Medulla oblongata (tissue), 1 donor: Measurements from ENCODE around the gene YPEL3.

Source experiments
- DNase-seq: peaks from one replicate; pipeline ENCODE4 v3.0.0-alpha.2; 2015; ENCODE audit errors: extremely low spot score

YPEL3 gene

DNA sequence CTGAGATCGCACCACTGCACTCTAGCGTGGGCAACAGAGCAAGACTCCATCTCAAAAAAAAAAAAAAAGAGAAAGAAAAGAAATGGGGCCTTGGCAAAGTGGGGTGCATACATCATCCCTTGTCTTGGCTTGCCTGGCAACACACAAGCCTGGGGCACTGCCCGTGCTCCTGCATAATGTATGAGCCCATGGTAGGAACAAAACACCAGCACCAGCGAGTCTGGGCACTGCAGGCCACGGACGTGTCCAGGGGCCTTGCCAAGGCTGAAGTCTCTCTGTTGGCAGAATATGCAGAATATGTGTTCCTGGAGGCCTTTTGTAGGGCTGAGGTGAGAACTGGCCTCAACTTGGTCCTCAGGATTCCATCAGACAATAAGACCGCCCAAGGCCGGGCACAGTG is 46.1 kb downstream of the YPEL3 start:
- DNase-seq: peak; percentile 83

DNA sequence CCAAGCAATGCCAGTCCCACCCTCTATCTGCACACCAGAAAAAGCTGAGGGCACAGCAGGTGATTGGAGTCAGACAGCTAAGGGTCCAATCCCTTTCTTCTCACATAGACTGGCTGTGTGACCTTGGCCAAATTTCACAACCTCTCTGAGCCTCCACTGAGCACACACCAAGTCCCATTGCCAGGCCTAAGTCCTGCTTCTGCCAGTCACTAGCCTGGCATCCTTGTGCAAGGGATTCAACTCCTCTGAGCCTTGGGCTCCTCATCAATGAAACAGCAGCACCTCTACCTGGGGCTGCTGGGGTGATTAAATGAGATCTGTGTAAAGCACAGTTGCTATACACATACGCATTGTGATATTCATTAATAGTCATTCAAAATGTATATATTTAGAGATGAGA is 49.4 kb downstream of the YPEL3 start:
- DNase-seq: no peak

DNA sequence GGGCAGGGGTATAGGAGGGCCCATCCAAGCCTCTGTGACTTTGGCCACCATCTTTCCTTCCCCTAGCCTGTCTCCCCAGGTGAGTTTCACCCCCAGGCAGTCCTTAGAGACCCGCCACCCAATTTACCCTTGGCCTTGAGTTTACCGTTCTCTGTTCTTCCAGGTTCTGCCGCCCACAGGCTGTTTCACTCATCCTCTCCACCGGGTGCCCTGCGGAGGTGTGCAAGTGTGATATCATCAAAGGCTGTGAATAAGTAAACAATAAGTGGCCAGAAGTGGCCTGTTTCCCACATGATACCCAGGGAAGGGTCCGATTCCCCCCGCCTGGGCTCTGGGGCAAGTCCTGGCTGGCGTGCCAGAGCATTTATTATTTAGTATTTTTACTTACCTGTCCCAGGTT is 49.8 kb downstream of the YPEL3 start:
- no peak for DNase-seq
